HepG2 (cell line): ENCODE results near the gene KRTAP5-1. TPM values are rescaled to one million over a fixed set of nuclear protein-coding genes. Genes with fewer than 3 reads are reported as not detected.

Experiments used
- AGO1 ChIP-seq: fragments of 200-400 bp; formaldehyde crosslinking; IDR thresholded peaks from 2 replicates; pipeline ENCODE4 v1.6.1; 2017; ENCODE audit warnings: mild to moderate bottlenecking, low read depth, low read length, moderate library complexity; ENCODE audit not compliant: poor library complexity, severe bottlenecking
- BORCS8-MEF2B ChIP-seq: sonication (generic); formaldehyde crosslinking; IDR thresholded peaks from 2 replicates; pipeline ENCODE4 v1.8.0; 2022; ENCODE audit warnings: mild to moderate bottlenecking, missing genetic modification reagents
- CREB1 ChIP-seq, 2 experiments: fragments of 450-650 bp in 1 of 2; IDR thresholded peaks; 2 replicates each; pipeline ENCODE4 v1.6.1; 2016 to 2017; ENCODE audit warnings: control low read depth in 1 of 2, mild to moderate bottlenecking in 1 of 2, missing compliant biosample characterization in 1 of 2, missing genetic modification characterization in 1 of 2
- FUBP1 ChIP-seq: sonication (generic); formaldehyde crosslinking; IDR thresholded peaks from 2 replicates; pipeline ENCODE4 v1.5.1; 2020; ENCODE audit warnings: missing genetic modification reagents, mild to moderate bottlenecking, borderline replicate concordance
- GATAD1 ChIP-seq: IDR thresholded peaks from 2 replicates; pipeline ENCODE4 v1.6.1; 2016; ENCODE audit warnings: missing genetic modification reagents, missing compliant biosample characterization
- MEF2D ChIP-seq: sonication (generic); formaldehyde crosslinking; IDR thresholded peaks from 2 replicates; pipeline ENCODE4 v1.5.1; 2020; ENCODE audit warnings: mild to moderate bottlenecking, missing genetic modification reagents
- PATZ1 ChIP-seq: sonication (generic); formaldehyde crosslinking; IDR thresholded peaks from 2 replicates; pipeline ENCODE4 v1.4.0; 2020; ENCODE audit warnings: missing genetic modification reagents
- RBM22 ChIP-seq: fragments of 200-400 bp; formaldehyde crosslinking; optimal IDR thresholded peaks from 2 replicates; pipeline ENCODE3; 2017; ENCODE audit warnings: mild to moderate bottlenecking, low read length, moderate library complexity
- ZBTB33 ChIP-seq: sonication (generic); formaldehyde crosslinking; IDR thresholded peaks from 2 replicates; pipeline ENCODE4 v1.4.0; 2020; ENCODE audit warnings: missing genetic modification reagents
- ZMYM2 ChIP-seq: sonication (generic); formaldehyde crosslinking; IDR thresholded peaks from 2 replicates; pipeline ENCODE4 v1.8.0; 2022; ENCODE audit warnings: mild to moderate bottlenecking, missing genetic modification reagents
- ZNF12 ChIP-seq: sonication (generic); formaldehyde crosslinking; IDR thresholded peaks from 2 replicates; pipeline ENCODE4 v1.5.0; 2020; ENCODE audit warnings: missing genetic modification reagents
- ZNF256 ChIP-seq: sonication (generic); formaldehyde crosslinking; conservative IDR thresholded peaks from 2 replicates; pipeline ENCODE4 v1.4.0; 2020; ENCODE audit warnings: missing genetic modification reagents
- ZNF563 ChIP-seq: sonication (generic); formaldehyde crosslinking; IDR thresholded peaks from 2 replicates; pipeline ENCODE4 v1.8.0; 2022; ENCODE audit warnings: mild to moderate bottlenecking, moderate library complexity, missing genetic modification reagents
- ZNF687 ChIP-seq: sonication (generic); formaldehyde crosslinking; IDR thresholded peaks from 2 replicates; pipeline ENCODE4 v1.5.1; 2020; ENCODE audit warnings: mild to moderate bottlenecking, missing genetic modification reagents, moderate library complexity
- ZNF710 ChIP-seq: sonication (generic); formaldehyde crosslinking; IDR thresholded peaks from 2 replicates; pipeline ENCODE4 v1.5.0; 2020; ENCODE audit warnings: mild to moderate bottlenecking, missing genetic modification reagents, borderline replicate concordance
- ZSCAN20 ChIP-seq: sonication (generic); formaldehyde crosslinking; IDR thresholded peaks from 2 replicates; pipeline ENCODE4 v1.4.0; 2020; ENCODE audit warnings: missing genetic modification reagents, mild to moderate bottlenecking, borderline replicate concordance
- polyA plus RNA-seq, 8 experiments: library from polyadenylated mRNA; depleted of rRNA in 3 of 8; stranded (reverse) in 7 of 8; unstranded in 1 of 8; fragments of >200 nt; fragmentation: Illumina TruSeq in 4 of 8; extraction: Trizol in 4 of 8; gene quantifications; 2 replicates each; pipeline versions ENCODE4 v1.2.1 to v1.2.3, GENCODE V29; 2011 to 2016; ENCODE audit warnings: low read depth in 4 of 8, missing spikeins in 1 of 8, mixed read lengths in 1 of 8; ENCODE audit not compliant: insufficient read depth in 1 of 8
- total RNA-seq, 5 experiments: library from RNA; depleted of rRNA; stranded (reverse); fragments of >200 nt; fragmentation: Illumina TruSeq; extraction: Trizol; gene quantifications; 2 replicates each; pipeline ENCODE4 v1.2.3, GENCODE V29; 2016; ENCODE audit warnings: low read depth in 1 of 5

Gene KRTAP5-1
- total and polyA plus RNA-seq, 2 of the 13 experiments (the other 11 are each of a cell fraction or from before 2014, with no cell fraction given), result not detected

- no peak for TF ChIP-seq MEF2D (CRISPR knock-in tag)
- TF ChIP-seq ZNF12, result no peak
- no peak for TF ChIP-seq ZMYM2 (CRISPR knock-in tag)
- no peak for TF ChIP-seq ZSCAN20 (CRISPR knock-in tag)
- no peak for TF ChIP-seq ZNF256 (CRISPR knock-in tag)
- no peak for TF ChIP-seq PATZ1 (CRISPR knock-in tag)
- no peak for TF ChIP-seq BORCS8-MEF2B
- TF ChIP-seq AGO1, result no peak
- no peak for TF ChIP-seq ZNF710
- TF ChIP-seq ZBTB33 (CRISPR knock-in tag), result no peak
- TF ChIP-seq RBM22, result no peak
- peak; percentile 47; the same call in 1 of the 2 replicates for TF ChIP-seq ZNF687 (CRISPR knock-in tag)
- TF ChIP-seq FUBP1 (CRISPR knock-in tag), result no peak
- no peak for TF ChIP-seq CREB1 (IDR thresholded peaks at IDR 0.05)
- TF ChIP-seq CREB1 (CRISPR knock-in tag; IDR thresholded peaks at IDR 0.05), result no peak
- TF ChIP-seq ZNF563 (CRISPR knock-in tag), result no peak
- no peak for TF ChIP-seq GATAD1
Observed at GRCh38 chr11:1567052-1567720, 17.9 kb downstream of the KRTAP5-1 start (continued).
